Keratinocyte (primary cell): Measurements from ENCODE around the gene AK9. TPM values are rescaled to one million over a fixed set of nuclear protein-coding genes. Genes with fewer than 3 reads are reported as not detected.
"Not testable (repeated sequence)": the region's sequence is repeated elsewhere in the genome, so short reads cannot be mapped to it uniquely, and the experiment has no call there.

Source experiments
- DNase-seq: peaks from one replicate; pipeline ENCODE4 v3.0.0-alpha.2; 2011; ENCODE audit warnings: low read depth, missing footprints, low spot score
- FAIRE-seq: peaks from 2 replicates; lab custom pipeline; 2011; peaks lifted over from hg19 to GRCh38; lab: Jason Lieb, UNC
- H2AFZ ChIP-seq: 2 replicates; pipeline ENCODE4 v1.6.0; 2012; ENCODE audit warnings: low read length, control low read depth, inconsistent platforms; ENCODE audit not compliant: control insufficient read depth
- H3K27ac ChIP-seq: 2 replicates; pipeline ENCODE4 v1.5.1; 2011; ENCODE audit warnings: low read length; ENCODE audit not compliant: control insufficient read depth, insufficient read depth
- H3K27me3 ChIP-seq: 3 replicates; pipeline ENCODE4 v1.6.0; 2011; ENCODE audit warnings: low read length; ENCODE audit not compliant: control insufficient read depth, insufficient read depth; ENCODE audit errors: extremely low read depth
- H3K36me3 ChIP-seq, 2 experiments: 2 replicates in 1 of 2; 3 replicates in 1 of 2; pipeline ENCODE4 v1.5.1; 2011; ENCODE audit warnings: low read length in 2 of 2, mild to moderate bottlenecking in 1 of 2; ENCODE audit not compliant: control insufficient read depth in 2 of 2, insufficient read depth in 2 of 2; ENCODE audit errors: extremely low read depth in 1 of 2
- H3K4me1 ChIP-seq: 3 replicates; pipeline ENCODE4 v1.5.1; 2011; ENCODE audit warnings: low read length; ENCODE audit not compliant: control insufficient read depth, insufficient read depth; ENCODE audit errors: extremely low read depth
- H3K4me2 ChIP-seq: 3 replicates; pipeline ENCODE4 v1.6.0; 2011; ENCODE audit warnings: low read depth, low read length; ENCODE audit not compliant: control insufficient read depth, insufficient read depth; ENCODE audit errors: extremely low read depth
- H3K4me3 ChIP-seq, 3 experiments: fragments of 200-600 bp in 1 of 3; sonication (generic) in 1 of 3; 2 replicates in 2 of 3; 3 replicates in 1 of 3; pipeline ENCODE4 v1.5.1; 2011 to 2016; ENCODE audit warnings: low read length in 3 of 3, mild to moderate bottlenecking in 3 of 3, control low read depth in 2 of 3, inconsistent platforms in 1 of 3, low read depth in 1 of 3, mixed read lengths in 1 of 3, mixed run types in 1 of 3, moderate library complexity in 1 of 3; ENCODE audit not compliant: control insufficient read depth in 2 of 3, insufficient read depth in 2 of 3; ENCODE audit errors: extremely low read depth in 1 of 3
- H3K79me2 ChIP-seq: 2 replicates; pipeline ENCODE4 v1.6.0; 2012; ENCODE audit warnings: low read length; ENCODE audit not compliant: control insufficient read depth, insufficient read depth
- H3K9ac ChIP-seq: 3 replicates; pipeline ENCODE4 v1.6.0; 2011; ENCODE audit warnings: low read length; ENCODE audit not compliant: control insufficient read depth, insufficient read depth; ENCODE audit errors: extremely low read depth
- H3K9me1 ChIP-seq: 3 replicates; pipeline ENCODE4 v1.6.0; 2011; ENCODE audit warnings: low read length; ENCODE audit not compliant: control insufficient read depth, insufficient read depth; ENCODE audit errors: extremely low read depth
- H3K9me3 ChIP-seq: 2 replicates; pipeline ENCODE4 v1.5.1; 2012; ENCODE audit warnings: low read depth, low read length; ENCODE audit not compliant: control insufficient read depth
- H4K20me1 ChIP-seq: 3 replicates; pipeline ENCODE4 v1.6.0; 2011; ENCODE audit warnings: low read length; ENCODE audit not compliant: control insufficient read depth, insufficient read depth; ENCODE audit errors: extremely low read depth
- CTCF ChIP-seq, 3 experiments: IDR thresholded peaks in 1 of 3; conservative IDR thresholded peaks in 1 of 3; optimal IDR thresholded peaks in 1 of 3; 2 replicates in 2 of 3; 3 replicates in 1 of 3; pipeline versions ENCODE3 to v1.5.1; 2011; ENCODE audit warnings: low read length in 3 of 3, mild to moderate bottlenecking in 3 of 3, moderate library complexity in 2 of 3, control low read depth in 1 of 3, inconsistent platforms in 1 of 3; ENCODE audit not compliant: insufficient read depth in 2 of 3; ENCODE audit errors: extremely low read depth in 1 of 3
- EZH2 ChIP-seq: IDR thresholded peaks from one replicate; pipeline ENCODE4 v1.6.1; 2012; ENCODE audit warnings: inconsistent platforms, mild to moderate bottlenecking, low read length, moderate library complexity
- dilution Hi-C: fragments of 300-500 bp; cut with MboI; formaldehyde crosslinking; loops from one replicate; pipeline ENCODE4 v1.7.0; 2020; ENCODE audit warnings: low sequenced_read_pairs; ENCODE audit not compliant: extremely low pct_ligation_motif_present
- polyA plus RNA-seq, 5 experiments: library from polyadenylated mRNA; depleted of rRNA in 3 of 5; stranded (reverse) in 3 of 5; stranded (forward) in 1 of 5; unstranded in 1 of 5; fragments of >200 nt; gene quantifications; 1 replicate in 1 of 5; 2 replicates in 3 of 5; 3 replicates in 1 of 5; pipeline versions ENCODE4 v1.2.1 to v1.2.3, GENCODE V29; 2011 to 2012; ENCODE audit warnings: missing spikeins in 2 of 5, low read depth in 1 of 5, low replicate concordance in 1 of 5

The AK9 gene
- polyA plus RNA-seq, 1 donor (not counting 4 experiments of a cell fraction or from before 2014, with no cell fraction given) = 1.8 TPM

DNA sequence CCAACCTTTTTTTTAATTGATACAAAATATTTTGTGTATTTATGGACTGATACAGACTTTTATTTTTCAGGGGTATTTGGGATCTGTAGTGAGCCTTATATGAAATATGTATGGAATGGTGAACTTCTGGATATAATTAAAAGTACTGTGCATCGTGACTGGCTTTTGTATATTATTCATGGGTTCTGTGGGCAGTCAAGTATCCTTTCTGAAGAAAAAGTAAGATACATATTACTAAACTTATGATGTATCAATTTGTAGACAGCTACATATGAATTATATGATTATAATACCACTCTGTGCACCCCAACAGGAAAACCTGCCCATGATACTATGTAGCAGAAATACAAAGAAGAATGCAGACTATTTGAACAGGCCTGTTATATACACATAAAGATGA lies 47.3 kb upstream of the AK9 start:
- no peaks in the 10 kb centered on the region for H3K9me1 ChIP-seq
- TF ChIP-seq CTCF (optimal IDR thresholded peaks at IDR 0.05 in 1 of 3, IDR thresholded peaks at IDR 0.05 in 1 of 3, conservative IDR thresholded peaks at IDR 0.05 in 1 of 3; ENCODE audit: extremely low read depth in 1 of 3, insufficient read depth in 2 of 3, low read length in 3 of 3) (no peak), EZH2 (no peak)
- H3K27me3 ChIP-seq = no peaks in the 10 kb centered on the region
- no peak overlapping the region for H3K27ac ChIP-seq
- no peaks in the 10 kb centered on the region for H3K79me2 ChIP-seq
- no peaks in the 10 kb centered on the region for H3K4me1 ChIP-seq
- H3K4me2 ChIP-seq = no peak overlapping the region
- no peak overlapping the region for H2AFZ ChIP-seq
- H3K9ac ChIP-seq = no peak overlapping the region
- DNase-seq = no peak
- no peaks in the 10 kb centered on the region for H4K20me1 ChIP-seq
- no peaks in the 10 kb centered on the region for H3K36me3 ChIP-seq
- no peak overlapping the region for H3K4me3 ChIP-seq
- FAIRE-seq = no peak
- dilution Hi-C loops = no loop called here
- no peaks in the 10 kb centered on the region for H3K9me3 ChIP-seq

- TF ChIP-seq EZH2 = no peak
- TF ChIP-seq CTCF (optimal IDR thresholded peaks at IDR 0.05 in 1 of 3, IDR thresholded peaks at IDR 0.05 in 1 of 3, conservative IDR thresholded peaks at IDR 0.05 in 1 of 3; ENCODE audit: extremely low read depth in 1 of 3, insufficient read depth in 2 of 3, low read length in 3 of 3) = no peak
- Histone ChIP-seq H3K27me3 (no peaks in the 10 kb centered on the region), H3K9ac (no peak overlapping the region), H4K20me1 (no peaks in the 10 kb centered on the region), H3K4me3 (no peak overlapping the region), H3K9me1 (no peaks in the 10 kb centered on the region), H3K4me1 (no peaks in the 10 kb centered on the region), H3K27ac (no peak overlapping the region), H3K79me2 (no peaks in the 10 kb centered on the region), H3K36me3 (no peaks in the 10 kb centered on the region), H2AFZ (no peak overlapping the region), H3K9me3 (no peaks in the 10 kb centered on the region), H3K4me2 (no peak overlapping the region)
- dilution Hi-C loops = no loop called here
- FAIRE-seq = no peak
- DNase-seq = no peak
Measured at GRCh38 chr6:109736273-109737025, 45.4 kb upstream of the AK9 start.

GRCh38 chr6:109725250-109725649 lies 34.2 kb upstream of the AK9 start:
- H3K4me1 ChIP-seq, H3K27ac ChIP-seq, H3K9ac ChIP-seq, FAIRE-seq, H2AFZ ChIP-seq, H3K9me1 ChIP-seq, H3K79me2 ChIP-seq, H3K4me3 ChIP-seq, DNase-seq, H4K20me1 ChIP-seq, H3K27me3 ChIP-seq, H3K36me3 ChIP-seq, H3K4me2 ChIP-seq, dilution Hi-C loops, H3K9me3 ChIP-seq: not testable (repeated sequence)
